Activated CD8-positive, alpha-beta memory T cell treated with anti-CD3 and anti-CD28 coated beads, Interleukin-2, amount 50 U/mL, for 24 hours (primary cell): Measurements from ENCODE around the gene LINGO1.

Experiments
- DNase-seq: peaks from one replicate; pipeline ENCODE4 v3.0.0-alpha.2; 2020; ENCODE audit errors: extremely low read depth

The LINGO1 gene

GRCh38 chr15:77656294-77656693 is 23.6 kb upstream of the LINGO1 start:
- DNase-seq = no peak

- DNase-seq = no peak
Observed at GRCh38 chr15:77654975-77655374, 22.3 kb upstream of the LINGO1 start.

- no peak for DNase-seq
Observed at GRCh38 chr15:77653832-77654480, 21.2 kb upstream of the LINGO1 start.

GRCh38 chr15:77650265-77650664 is 17.6 kb upstream of the LINGO1 start:
- no peak for DNase-seq

GRCh38 chr15:77649610-77650009 is 16.9 kb upstream of the LINGO1 start:
- DNase-seq = no peak

- DNase-seq = no peak
Observed at GRCh38 chr15:77649017-77649416, 16.3 kb upstream of the LINGO1 start.

GRCh38 chr15:77647961-77648360 is 15.2 kb upstream of the LINGO1 start:
- no peak for DNase-seq

GRCh38 chr15:77646104-77646694 is 13.5 kb upstream of the LINGO1 start:
- no peak for DNase-seq

- DNase-seq = no peak
Observed at GRCh38 chr15:77645602-77646001, 12.9 kb upstream of the LINGO1 start.

- no peak for DNase-seq
Observed at GRCh38 chr15:77644543-77645247, 12.0 kb upstream of the LINGO1 start.

- DNase-seq = no peak
Observed at GRCh38 chr15:77643764-77644163, 11.1 kb upstream of the LINGO1 start.

- DNase-seq = no peak
Observed at GRCh38 chr15:77642793-77643430, 10.2 kb upstream of the LINGO1 start.

- no peak for DNase-seq
Observed at GRCh38 chr15:77641999-77642398, 9.3 kb upstream of the LINGO1 start.

- DNase-seq = no peak
Observed at GRCh38 chr15:77640615-77641014, 7.9 kb upstream of the LINGO1 start.

GRCh38 chr15:77639431-77639830 is 6.7 kb upstream of the LINGO1 start:
- DNase-seq = no peak

- no peak for DNase-seq
Observed at GRCh38 chr15:77637851-77638692, 5.4 kb upstream of the LINGO1 start.

GRCh38 chr15:77636209-77636608 is 3.5 kb upstream of the LINGO1 start:
- DNase-seq = no peak

GRCh38 chr15:77634266-77634962 is 1.7 kb upstream of the LINGO1 start:
- peak; percentile 35 for DNase-seq

- no peak for DNase-seq
Observed at GRCh38 chr15:77633913-77634265, 1.2 kb upstream of the LINGO1 start.

- peak; percentile 36 for DNase-seq
Observed at GRCh38 chr15:77633134-77633912, 611 bp upstream of the LINGO1 start.
